GM21360 (cell line): ENCODE data around the gene MGMT.

Experiments used
- ATAC-seq: cut with Tn5 transposase; IDR thresholded peaks from one replicate; pipeline ENCODE4 v1.9.1; 2021; ENCODE audit warnings: mild to moderate bottlenecking, moderate library complexity; ENCODE audit not compliant: unreplicated experiment

The MGMT gene

DNA sequence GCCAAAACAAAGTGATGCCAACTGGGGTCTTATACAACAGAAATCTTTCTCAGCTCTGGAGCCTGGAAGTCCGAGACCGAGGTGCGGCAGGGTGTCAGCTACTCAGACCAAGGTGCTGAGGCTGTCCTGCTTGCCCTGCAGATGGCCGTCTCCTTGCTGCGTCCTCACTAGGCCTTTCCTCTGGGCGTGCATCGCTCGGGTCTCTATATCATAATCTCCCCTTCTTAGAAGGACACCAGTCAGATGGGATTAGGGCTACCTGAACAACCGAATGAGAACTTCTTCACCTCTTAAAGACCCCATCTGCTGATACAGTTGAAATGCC is 252.3 kb downstream of the MGMT start:
- no peak for ATAC-seq

DNA sequence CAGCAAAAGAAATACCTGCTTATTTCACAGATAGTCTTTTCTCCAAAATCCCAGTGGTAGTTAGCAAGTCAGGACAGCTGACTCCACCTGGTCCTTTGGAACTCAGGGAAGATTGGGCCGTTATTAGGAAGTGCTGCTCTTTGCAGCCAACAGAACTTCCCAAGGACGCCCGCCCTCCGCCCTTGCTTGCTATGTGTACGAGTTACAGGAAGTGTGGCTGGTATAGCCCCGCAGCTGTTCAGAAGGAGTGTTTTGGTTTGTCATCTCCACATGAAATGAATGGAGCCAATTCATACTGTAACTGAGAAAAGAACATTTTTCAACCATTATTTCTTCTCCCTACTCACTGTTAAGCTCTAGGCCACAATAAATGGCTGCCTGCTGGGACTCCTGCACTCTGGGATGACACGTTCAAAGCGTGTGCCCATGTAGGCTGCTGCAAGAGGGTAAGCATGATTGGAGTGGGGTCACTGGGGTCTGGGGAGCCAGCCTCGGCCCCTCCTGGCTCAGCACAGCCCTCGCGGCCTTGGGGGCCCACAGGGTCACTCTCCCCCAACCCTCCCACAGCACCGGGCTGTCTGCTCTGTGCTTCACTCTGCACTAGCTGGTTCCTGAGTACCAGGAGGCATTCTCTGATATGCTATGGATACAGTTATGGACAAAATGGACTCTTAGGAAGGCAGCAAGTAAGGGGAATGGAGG is 253.0 kb downstream of the MGMT start:
- no peak for ATAC-seq

DNA sequence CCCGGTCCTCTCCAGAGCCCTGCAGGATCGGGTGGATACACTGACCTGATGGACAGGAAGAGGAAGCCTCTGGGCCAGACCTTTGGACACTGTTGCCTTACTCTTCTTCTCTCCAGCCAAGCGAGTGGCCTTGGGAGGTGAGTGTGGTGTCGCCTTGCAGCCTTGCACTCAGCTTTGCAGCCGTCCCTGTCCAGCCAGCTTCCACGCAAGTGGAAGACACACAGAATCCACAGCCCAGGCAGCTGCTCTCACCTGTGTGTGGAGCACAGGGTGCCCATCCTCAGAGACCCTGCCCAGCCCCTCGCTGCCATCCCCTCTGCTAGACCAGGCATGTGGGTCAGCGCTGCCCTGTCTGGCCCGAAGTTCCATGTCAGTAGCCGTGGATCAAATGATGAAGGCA is 258.0 kb downstream of the MGMT start:
- no peak for ATAC-seq

DNA sequence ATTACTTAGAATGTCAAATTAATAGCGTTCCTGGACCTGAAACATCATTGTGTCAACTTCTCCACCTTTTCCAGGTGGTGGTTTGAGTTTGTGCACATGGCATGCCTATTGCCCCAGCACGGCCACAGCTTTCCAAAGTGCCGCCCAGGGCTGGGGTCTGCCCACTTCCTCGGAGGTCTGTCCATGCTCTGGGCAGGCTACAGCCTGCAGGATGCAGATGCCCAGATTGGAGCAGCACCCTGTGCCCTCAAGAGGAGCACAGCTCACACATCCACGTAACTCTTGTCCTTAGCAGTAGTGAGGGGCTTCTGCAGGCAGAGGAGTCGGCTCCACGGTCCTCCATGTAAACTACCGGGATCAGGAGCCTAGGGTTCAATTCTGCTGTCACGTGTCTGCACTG is 258.4 kb downstream of the MGMT start:
- no peak for ATAC-seq

DNA sequence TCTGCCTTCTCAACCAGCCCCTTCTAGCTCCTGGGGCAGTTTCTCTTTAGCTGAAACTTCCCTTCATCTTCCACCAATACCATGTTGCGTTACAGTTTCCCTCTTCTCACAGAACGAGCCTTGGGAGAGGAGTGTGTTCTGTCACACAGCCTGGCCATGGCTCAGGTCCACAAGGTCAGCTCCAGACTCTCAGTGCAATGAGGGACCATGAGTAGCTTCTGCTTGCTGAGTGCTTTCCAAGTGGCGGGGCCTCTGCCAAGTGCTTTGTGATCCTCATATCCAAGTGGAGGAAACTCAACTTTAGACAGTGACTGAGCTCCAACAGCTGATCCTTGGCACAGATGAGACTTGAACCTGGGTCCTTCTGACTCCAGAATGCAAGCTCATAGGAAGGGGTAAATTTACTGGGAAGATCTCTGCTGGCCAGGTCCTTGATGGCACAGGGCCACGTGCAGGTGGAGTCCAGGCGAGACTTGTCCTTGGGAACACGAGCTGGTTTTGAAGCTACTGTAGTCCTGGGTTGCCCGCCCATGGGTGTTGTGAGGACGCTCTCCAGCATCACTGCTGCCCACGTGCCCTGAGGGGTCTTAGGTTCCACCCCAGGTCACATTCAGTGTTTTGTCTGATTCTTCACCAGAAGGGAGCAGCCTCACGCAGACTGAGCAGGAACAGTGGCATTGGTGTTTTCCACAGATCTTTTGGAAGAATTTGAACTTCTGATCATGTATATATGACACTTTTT is 259.0 kb downstream of the MGMT start:
- no peak for ATAC-seq

DNA sequence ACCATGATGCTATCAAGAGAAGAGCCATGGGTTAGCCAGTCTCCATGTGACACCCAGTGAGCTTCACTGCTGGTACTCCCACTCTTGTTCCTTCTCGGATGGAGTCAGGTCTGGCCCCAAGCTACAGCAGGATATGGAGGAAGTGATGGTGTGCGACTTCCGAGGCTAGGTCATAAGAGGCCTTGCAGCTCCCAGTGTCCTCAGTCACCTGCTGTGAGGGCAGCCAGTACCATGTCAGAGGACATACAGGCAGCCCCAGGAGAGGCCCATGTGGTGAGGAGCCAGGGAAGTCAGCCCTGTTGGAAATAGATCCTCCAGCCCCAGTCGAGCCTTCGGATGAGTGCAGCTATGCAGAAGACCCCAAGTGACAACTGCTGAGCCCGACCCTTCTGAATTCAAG is 260.0 kb downstream of the MGMT start:
- no peak for ATAC-seq

DNA sequence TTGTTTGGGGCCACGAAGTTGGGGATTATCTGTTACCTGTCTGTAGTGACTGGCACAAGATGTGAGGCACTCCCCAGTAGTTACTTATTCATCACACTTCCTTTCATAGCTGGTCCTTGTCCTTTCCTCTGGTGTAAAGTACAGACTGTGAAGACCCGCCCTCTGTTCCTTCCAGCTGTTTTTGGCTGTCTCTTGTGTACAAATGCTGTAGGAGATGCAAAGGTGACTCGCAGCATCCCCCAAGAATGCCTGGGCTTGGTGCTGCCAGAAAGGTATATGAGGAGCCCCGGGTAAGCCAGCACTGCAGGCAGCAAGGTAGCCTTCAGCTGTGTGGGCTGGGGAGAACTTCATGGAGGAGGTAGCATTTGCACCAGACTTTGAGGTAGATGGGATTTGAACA is 260.5 kb downstream of the MGMT start:
- no peak for ATAC-seq

DNA sequence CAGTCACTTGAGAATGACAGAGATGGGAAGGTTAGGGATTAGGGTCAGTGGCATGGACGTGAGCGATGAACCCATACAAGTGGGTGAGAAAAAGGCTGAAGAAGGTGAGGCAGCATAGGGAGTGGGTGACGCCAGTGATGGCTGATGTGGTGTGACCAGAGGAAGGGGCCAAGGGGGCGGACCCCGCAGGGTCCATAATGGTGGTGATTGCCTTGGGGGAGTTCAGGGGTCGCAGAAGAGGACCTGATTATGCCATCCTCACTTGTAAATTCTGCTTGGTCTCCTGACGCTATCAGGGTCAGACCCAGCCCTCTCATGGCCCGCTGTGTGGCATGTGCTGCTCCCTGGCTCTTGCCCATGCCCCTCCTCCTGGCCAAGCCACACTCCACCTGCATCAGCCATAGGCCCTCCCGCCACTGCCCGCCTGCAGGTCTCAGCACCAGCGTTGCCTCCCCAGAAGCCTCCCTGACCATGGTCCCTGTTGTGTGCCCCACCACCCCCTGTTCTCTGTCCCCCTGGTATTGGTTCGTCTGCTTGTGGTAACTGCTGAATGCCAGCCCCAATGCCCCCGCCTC is 261.3 kb downstream of the MGMT start:
- ATAC-seq = no peak

DNA sequence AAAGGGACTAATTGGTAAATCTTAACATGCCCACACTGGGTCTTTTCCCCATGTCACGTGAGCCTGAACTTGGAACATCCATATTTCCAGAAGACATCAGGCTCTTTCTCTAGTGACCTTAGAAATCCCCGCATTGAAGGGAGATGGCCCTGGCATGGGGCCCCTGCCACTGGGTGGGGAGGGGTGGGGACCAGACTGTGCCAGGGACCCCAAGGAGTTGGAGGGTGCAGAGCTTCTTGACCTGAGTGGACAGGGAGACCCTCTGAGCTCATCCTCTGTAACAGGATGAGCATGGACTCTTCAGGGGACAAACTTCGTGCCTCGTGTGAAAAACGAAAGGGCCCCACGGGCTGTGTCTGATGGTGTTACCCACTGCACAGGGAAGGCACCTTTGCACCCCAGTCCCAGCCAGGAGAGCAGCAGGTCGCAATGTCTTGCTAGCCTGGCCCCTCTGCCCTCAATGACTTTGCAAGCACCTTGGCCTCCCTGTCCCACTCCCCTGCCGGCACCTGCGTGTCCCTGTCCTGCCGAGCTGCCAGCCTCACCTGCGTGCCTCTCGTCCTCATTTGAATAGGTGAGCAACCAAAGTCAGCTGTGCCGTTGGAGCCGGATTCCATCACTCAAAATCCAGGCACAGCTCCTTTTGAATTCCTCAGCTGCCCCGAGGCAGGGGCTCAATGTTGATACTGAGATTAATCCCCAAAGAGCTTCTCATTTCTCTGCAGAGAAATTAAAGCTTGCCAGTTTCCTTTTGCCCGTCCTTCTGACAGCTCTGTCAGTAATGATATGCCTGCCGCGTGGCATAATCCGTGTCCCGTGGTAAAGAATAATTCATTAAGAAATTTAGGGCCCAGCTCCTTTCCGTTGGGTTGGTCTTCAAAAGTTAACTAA is 262.1 kb downstream of the MGMT start:
- no peak for ATAC-seq

DNA sequence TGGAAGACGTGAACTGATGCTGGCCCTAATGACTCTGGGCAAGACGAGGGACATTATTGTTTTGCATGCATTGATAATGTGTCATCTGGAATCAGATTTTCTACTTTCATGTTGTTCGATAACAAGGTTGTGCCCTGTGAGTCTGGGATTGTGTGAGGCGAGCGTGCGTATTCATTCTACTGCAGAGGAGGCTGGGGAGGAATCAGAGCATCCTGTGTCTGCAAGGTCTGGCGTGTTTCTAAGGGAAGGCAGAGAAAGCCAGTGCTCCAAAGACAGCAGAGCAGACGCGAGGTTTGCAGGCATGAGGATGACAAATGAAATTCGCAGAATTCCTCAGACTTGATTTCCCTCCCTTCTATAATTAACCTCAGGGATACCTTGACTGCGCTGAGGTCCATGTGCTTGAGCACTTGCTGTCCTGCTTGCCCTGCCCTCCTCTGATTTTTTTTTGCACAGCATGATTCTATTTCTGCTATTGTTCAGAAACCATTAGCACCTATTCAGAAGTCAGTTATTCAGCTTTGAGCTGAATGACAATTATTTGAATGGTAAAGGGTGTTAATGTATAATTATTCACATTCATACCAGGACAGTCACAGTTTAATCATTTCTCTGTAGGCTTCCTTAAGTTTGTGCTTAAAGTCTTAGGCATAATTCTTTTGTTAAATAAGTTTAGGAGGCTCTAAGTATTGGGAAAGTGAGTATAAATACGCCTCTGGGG is 263.4 kb downstream of the MGMT start:
- no peak for ATAC-seq

DNA sequence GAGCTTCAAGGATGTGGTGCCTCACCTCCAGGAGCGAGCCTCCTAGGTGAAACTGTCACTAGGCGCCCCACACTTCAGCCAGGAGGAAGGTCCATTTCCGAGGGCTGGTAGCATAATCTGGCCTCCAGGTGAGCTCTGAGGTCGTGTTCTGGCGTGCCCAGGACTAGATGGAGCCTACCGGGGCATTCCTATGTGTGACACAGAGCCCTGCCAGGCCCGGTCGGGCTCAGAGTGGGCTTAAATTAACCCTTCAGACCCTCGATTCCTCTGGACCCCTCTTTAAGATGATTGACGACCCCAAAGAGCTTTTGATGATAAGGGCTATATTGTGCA is 263.9 kb downstream of the MGMT start:
- no peak for ATAC-seq

DNA sequence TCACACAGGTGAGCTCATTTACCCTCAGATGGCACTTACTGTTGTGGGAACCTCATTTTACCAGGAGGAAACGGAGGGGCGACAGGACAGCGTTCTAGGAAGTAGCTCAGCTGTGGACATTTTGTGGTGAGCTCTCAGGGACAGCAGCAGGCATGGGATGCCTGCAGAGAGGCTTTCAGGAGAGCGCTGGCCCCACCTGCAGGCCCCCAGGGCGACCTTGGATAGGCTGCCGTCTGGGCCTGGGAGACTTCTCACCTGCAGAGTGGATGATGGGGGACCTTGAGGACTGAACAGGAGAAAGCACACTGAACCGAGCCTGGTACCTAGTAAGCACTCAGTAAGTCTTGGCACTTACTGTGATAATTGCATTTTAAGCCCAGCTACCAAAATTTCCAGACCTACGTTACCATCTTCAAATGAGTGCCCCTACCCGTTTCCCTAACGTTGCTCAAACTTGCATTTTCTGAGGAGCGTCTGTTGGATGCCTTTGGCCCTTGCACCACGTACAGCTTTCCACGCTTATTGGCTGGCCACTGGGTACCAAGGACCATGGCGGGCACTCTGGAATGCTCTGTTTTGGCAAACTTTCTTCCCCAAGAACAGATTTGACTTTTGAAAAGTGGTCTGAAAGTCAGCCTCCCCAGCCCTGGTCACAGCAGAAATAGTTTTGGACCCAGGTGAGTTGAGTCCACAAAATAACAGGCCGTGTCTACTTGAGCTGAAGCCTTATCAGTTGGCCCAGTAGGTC is 273.7 kb downstream of the MGMT start:
- ATAC-seq = no peak

DNA sequence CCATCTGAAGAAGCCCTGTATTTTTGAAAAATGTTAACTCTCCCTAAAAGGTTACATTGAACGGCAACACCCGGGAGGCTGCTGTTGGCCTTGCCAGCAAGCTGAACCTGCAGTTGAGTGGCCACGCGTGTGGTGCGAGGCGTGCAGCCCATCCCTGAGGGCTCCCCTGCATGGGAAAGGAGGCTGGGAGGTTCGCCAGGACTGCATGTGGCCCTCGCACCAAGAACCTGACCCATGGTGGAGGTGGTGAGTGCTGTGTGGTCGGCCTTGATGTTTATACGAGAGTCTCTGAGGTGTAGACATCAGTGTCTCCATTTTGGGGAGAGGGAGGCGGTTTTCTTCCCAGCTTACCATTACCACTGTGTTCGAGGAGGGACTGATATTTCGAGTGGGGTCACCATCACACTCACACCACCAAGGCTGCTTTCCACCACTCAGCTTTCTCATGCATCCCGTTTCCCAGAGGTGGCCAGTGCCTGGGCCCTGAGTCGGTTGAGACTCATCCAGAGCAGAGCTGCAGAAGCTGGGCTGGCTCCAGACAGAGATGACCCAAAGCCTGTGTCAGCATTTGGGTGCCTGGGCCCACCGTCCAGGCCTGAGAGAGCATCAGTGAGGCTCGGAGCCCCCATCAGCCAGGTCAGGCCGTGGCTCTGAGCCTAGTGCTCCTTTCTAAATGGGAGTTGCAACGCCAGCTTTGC is 274.4 kb downstream of the MGMT start:
- no peak for ATAC-seq

DNA sequence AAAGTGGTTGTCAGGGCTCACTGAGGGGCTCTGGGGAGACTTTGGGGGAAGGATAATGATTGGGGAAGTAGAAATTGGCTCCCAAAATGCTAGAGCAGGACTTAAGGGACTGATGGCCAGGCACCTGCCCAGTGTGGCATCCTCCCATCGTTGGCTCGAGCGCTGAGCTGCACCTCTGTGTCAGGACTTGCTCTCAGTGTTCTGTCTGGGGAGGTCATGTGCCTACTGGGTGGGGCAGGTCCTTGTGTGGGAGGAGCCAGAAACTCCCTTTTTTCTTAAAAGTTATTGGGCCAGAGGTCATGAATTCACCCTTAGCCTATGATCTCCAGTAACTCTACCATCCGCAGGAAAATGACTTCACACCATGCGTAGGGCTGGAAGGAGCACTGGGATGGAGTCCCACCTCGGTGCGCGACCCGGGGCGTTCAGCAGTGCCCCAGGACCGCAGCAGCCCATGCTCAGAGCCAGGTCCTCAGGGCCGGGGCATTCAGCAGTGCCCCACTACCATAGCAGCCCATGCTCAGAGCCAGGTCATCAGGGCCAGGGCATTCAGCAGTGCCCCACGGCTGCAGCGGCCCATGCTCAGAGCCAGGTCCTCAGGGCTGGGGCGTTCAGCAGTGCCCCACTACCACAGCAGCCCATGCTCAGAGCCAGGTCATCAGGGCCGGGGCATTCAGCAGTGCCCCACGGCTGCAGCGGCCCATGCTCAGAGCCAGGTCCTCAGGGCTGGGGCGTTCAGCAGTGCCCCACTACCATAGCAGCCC is 275.1 kb downstream of the MGMT start:
- no peak for ATAC-seq

DNA sequence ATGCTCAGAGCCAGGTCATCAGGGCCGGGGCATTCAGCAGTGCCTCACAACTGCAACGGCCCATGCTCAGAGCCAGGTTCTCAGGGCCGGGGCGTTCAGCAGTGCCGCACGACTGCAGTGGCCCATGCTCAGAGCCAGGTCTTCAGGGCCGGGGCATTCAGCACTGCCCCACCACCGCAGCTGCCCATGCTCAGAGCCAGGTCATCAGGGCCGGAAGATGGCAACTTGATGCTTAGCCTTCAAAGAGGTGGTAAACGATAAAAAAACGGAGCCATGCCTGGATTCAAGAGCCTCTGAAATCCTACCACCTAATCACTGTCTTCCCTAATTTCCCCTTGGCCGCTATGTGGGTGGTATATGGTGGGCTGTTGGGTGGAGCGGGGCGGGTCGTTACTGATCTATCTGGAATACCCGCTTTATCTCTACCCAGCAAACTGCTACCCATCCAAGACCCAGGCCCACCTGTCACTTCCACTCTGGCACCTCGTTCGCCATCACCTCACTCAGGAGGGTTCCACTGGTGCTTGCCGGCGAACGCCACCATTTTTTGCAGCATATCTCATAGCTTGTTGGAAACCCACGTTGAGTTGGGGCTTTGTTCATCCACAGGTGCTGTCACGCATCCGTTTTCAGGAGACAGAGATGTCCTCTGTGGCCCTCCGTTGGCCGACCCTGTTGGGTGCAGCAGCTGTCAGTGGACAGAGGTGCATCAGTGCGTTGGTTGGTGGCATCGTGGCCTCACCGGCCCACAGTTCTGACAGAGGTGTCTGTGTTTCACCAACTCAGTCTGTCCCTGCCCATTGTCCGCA is 275.9 kb downstream of the MGMT start:
- ATAC-seq = no peak

DNA sequence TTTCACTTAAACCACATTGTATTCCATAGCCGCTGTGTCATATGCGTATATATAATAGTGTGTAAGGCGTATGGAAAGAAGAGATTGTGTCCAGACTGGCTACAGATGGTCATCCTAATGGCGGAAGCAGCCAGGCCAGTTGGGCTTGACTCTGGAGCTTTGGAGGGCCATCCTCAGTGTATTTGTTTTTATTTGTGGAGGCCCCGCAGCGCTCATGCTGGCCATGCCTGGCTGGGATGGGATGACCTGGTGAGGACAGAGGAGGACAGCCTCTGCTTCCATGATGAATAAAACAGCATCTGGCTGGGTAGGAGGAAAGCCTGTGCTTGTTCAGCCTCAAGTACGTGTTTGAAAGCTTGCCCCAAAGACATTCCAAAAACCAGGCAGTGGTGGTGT is 276.7 kb downstream of the MGMT start:
- ATAC-seq = no peak

DNA sequence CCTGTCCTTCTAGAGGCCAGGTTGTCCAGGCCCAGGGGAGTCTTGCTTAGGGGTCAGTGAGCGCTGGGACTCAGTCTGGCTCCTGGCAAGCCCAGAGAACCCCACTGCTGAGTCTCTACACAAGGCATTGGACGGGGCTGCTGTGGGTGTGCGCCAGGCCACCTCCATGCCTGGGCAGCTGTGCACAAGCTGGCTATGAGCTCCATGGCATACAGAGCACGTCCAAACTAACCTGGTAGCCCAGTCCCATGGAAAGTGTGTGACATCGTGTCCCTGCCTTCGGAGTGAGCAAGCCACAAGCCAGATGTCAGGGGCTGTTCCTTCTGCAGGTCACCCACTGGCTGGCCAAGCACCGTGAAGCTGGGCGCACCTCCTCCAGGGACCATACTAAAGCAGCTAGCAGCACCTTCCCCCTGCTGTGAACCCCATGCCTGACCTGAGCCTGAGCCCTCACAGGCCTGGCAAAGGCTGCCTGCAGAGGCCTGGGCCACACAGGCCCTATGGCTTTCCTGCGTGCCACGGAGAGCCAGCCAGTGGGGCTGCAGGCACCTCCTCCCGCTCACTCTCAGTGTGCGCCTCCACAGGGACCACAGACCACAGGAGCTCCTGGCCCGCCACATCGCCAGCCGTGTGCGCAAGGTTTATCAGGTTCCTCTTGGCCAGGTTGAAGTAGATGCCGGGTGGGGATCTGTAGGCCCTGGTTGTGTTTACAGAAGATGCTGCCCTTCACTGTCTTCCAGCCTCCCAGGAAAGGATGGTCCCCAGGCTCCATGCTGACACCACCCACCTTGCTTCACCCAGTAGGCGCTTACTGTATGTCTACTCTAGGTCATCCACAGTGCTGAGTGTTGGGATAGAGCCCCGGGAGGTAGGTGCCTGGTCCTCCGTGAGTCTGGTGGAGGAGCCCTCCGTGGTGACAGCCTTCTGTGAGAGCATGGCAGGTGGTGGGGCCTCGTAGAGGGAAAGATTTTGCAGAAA is 277.4 kb downstream of the MGMT start:
- ATAC-seq = no peak
